GM18511 (cell line): ENCODE measurements around the gene NDUFB10.
"Not testable (repeated sequence)": the region's sequence is repeated elsewhere in the genome, so short reads cannot be mapped to it uniquely, and the experiment has no call there.

ENCODE experiments used
- ATAC-seq: cut with Tn5 transposase; IDR thresholded peaks from one replicate; pipeline ENCODE4 v1.9.1; 2021; ENCODE audit warnings: mild to moderate bottlenecking, moderate library complexity; ENCODE audit not compliant: unreplicated experiment

Gene NDUFB10

DNA sequence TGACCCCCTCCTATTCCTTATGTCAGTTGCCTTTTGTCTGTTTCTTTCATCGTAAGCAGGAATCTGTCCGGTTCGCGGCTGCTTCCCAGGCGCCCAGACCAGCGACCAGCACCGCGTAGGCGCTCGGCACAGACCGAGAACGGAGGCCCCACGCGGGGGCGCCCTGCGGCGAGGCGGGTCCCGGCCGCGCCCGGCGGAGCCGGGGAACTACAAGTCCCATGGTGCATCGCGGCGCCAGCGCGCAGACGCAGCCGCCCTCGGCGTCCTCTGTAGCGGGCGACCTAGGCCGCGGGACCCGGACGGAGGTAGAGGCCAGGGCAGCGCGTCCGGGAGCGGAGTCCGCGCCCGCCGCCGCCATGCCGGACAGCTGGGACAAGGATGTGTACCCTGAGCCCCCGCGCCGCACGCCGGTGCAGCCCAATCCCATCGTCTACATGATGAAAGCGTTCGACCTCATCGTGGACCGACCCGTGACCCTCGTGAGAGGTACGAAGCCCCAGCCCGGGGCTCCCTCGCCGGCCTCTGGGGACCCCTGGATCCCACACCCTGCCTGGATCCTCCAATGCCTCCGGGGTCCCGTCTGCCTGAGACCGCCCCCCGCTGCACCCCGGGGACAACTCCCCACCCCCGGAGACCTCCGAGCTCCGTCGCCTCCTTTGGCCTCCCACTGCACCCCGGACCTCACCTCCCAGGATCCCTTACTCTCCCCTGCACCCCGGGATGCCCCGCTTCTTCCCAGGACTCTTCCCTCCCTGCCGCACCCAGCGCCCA, at the start of gene NDUFB10:
Gene NDUFB10, plus strand, starts transcription at position 270 of the 771 bp plus-strand sequence. Its CDS starts 87 bp downstream, at position 357.
- peak; percentile 75 for ATAC-seq

DNA sequence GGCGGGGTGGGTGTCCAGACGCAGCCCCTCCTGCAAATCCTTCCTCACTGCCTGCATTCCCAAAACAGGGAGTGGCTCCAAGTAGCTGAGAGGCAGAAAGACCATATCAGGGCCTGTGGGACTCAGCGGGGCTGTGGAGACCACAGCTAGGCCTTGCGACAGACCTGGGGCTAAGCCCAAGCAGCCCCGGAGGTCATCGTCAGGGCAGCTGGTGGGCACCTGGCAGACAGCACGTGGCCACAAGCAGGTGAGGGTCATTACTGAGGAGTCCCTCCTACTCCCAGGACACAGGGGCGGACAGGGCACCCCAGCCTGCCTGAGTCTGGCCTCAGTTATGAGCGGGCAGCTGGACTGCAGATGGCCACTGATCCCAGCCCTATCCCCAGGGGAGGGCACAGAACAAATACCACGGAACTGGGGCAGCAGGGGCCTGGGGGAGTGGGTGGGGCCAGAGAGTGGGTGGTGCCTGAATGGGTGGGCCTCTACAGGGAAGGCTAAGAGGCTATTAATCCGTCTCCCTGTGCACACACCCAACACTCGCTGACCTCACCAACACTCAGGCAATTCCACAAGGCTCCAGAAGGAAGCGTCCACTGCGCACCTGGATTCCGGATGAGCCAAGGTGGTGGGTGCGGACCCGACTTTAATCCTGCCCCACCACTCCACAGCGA, 49.6 kb upstream of the NDUFB10 start:
- ATAC-seq: no peak

DNA sequence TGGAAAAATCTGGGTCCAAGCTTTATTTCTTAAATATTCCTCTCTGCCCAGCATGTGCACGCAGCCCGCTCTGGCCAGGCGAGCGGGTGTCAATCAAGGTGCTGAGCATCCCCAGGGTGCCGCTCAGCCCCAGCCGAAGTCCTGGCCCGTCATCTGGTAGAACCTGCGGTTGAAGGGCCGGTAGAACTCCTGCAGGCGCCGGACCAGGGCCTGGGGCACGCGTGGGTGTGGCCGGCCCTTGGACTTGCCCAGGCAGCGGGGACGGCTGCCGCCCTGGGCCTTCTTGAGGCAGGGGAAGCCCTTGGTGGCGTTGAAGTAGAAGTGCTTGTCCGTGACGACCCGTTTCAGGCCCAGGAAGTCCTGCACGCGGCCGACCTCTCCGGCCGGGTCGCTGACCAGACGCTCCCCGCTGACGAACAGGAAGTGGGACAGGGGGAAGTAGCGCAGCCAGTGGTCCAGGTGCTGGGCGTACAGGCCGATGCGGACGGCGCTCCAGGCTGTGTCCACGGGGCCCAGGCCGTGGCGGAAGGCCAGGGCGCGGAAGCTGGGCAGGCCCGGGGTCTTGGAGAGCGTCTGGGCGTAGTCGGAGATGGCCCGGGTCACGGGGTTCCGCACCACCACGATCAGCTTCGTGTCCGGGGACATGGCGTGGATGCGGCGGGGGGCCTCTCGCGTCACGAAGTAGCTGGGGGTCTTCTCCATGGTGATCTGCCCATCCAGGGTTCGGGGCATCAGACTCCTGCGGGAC, 47.7 kb upstream of the NDUFB10 start:
- no peak for ATAC-seq

GRCh38 chr16:1912215-1912543, 47.2 kb upstream of the NDUFB10 start:
- no peak for ATAC-seq

DNA sequence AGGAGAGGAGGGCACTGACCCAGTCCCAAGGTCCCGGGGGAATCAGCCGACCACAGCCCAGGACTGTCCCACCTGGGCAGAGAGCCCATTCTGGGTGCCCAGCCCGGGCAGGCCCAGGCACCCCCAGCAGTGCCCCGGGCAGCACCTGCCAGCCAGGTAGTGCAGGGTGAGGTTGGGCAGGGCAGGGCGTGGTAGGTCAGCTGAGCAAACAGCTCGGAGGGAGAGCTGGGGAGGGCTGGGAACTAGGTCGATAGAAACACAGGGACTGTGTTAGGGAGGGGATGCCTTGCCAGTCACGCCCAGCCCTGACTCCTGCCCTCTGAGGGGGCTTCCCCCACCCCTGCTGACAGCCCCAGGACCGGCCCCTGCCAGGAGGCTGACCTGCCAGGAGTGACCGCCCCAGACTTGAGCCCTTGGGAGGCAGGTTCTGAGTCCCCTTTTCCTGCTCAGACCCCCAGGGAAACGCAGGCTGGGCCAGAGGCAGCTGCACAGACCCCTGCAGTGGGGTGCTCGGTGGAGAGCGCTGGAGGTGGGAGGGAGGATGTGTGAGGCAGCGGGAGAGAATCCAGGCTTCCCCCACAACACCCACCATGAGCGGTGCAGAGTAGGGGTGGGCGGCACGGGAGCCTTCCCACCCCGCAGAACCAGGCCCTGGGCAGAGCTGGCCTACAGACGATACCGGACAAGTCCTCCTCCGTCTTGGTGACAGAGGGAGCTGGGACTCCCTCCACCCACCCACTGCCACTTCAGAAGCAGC, 45.8 kb upstream of the NDUFB10 start:
- no peak for ATAC-seq

DNA sequence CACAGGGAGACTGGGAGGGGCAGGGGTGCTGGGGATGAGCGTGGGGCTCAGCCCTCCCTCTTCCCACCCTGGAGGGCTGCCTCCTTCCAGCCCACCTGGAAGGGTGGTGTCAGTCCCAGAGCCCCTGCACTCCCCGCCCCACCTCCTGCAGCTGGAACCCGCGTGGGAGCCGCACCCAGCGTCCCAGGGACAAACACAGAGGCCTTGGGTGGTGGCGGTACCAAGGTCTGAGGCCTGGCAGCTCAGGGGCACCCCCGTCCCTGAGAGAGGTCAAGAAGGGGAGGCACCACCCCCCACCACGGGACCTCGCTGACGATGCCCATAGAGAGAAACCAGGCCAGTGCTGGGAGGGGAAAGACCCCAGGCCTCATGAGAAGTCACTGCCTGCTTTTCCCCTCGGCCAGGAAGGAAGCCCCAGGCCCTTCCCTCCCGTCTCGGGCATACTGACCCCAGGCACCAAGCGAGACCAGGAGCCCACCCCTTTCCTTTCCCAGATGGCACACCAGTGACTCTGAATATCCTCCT, 45.2 kb upstream of the NDUFB10 start:
- ATAC-seq: no peak

DNA sequence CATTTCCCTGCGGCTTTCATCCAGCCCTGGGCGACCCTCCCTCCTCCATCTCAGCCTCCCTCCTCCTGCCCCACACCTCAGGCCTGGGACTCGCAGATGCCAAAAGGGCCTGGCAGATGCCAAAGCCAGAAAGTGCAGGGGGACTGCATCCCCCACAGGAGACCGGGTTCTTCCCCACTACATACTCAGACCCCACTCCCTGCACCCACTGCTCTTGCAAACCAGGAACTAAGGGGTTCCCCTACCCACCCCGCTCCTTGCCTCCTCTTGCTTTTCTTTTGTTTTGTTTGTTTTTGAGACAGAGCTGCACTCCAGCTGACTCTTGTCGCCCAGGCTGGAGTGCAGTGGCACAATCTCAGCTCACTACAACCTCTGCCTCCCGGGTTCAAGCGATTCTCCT, 44.4 kb upstream of the NDUFB10 start:
- no peak for ATAC-seq

- ATAC-seq: no peak
These were observed 43.4 kb upstream of the NDUFB10 start for GRCh38 chr16:1915732-1916639.

DNA sequence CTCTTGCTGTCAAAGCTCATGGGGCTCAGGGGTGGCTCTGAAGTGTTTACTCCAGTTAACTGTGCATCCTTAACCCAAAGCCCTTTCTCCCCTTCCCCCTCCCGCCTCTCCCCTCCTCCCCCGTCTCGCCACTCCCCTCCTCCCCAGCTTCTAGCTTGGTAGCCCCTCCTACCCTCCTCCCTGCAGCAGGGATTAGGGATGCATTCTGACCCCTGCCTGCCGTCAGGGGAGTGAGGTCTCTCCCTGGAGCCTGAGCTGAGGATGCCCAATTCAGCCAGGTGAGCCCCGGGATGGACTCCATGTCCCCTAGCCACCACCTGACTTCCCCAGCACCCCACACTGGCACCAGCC, 42.7 kb upstream of the NDUFB10 start:
- ATAC-seq: no peak

DNA sequence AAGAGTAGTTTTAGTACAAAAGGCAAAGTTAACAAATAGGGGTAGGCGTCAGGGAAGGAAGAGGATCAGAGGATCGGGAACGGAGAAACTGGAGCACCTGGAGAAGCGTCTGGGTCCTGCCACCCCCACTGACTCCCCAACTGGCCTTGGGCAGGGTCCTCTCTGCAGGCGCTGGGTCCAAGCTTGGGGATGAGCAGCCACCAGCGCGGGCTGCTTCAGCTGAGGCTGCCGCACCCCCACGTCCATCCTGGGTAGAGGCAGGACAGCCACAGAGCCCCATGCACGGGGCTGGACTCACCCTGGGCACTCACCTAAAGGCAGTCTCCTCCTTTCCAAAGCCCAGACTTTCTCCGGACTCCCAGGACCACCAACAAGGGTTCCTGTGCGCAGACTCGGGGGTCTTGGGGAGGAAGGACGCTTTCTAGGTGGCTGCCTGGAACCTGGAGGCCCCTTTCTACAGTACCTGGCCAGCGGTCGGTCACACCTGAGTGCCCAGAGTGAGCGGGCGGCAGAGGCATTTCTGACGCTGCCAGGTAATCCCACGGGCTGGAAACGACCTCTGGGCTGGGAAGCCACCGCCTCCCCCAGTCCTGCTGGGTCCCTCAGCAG, 42.2 kb upstream of the NDUFB10 start:
- no peak for ATAC-seq

- ATAC-seq: no peak
These were observed 41.5 kb upstream of the NDUFB10 start for GRCh38 chr16:1917665-1918350.

DNA sequence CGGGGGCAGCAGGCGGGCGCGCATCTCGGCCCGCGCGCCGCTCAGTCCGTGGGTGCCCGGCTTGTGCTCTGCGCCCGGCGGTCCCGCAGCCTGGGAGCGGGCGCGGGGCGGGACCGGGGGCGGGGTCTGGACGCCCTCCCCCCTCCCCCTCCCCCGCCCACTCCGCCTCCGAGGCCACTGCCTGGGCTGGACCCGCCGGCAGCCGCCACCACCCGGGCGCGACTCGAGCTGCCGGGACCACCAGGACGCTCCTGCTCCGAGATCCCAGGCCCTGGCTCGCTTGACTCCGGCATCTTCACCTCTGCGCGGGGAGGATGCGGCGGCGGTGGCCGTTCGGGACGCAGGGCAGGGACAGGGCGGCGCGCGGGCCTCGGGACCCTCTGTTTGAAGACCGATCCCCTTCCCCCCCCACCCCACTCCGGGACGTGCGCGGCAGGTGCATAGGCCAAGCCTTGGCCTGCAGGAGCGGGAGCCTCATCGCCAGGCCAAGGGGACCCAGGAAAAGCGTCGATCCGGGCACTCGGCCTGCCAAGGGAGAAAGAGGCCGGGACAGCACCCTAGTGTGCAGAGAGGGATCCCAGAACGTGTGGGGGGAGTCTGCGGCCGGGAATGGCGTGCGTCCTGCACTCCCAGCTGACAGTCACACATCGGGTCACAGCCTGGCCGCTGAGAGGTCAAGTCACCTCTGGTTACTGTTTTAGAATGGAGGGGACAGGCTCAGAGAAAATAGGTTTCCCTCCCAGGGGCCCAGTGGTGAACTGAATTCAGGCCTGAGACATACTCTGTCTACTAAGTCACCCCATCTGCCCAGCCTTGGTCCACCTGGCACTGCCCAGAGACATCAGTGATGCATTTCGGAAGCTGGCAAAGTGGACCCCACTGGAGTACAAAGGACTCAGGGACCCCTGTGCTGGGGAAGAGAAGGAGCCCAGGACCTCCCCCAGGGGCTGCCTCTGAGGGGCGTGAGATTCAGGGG, 40.7 kb upstream of the NDUFB10 start, which contains the start of gene HS3ST6:
Gene HS3ST6, minus strand, starts transcription at position 65 of the 976 bp plus-strand sequence. CDS start 92 bp downstream, outside the sequence.
- no peak for ATAC-seq

GRCh38 chr16:1919327-1919998, 39.9 kb upstream of the NDUFB10 start:
- ATAC-seq: no peak

GRCh38 chr16:1920122-1920521, 39.2 kb upstream of the NDUFB10 start:
- ATAC-seq: not testable (repeated sequence)

DNA sequence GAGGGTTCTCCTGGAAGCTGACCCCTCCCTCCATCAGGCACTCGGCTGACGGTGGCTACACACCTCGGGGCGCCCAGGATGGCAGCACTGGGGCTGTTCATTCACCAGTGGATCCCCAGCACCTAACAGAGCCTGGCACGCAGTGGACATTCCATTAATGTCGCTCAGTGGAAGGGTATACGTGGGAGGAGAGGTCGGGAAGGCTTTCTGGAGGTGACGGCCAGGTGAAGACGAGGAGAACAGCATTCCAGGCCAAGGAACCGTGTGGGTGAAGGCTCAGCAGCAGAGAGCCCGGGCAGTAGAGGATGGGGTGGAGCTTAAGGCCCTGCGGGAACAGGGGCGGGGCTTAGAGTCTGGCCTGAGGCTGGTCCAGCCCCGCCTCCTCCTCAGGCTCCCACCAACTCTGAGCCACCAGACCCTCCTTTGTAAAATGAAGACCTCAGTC, 38.6 kb upstream of the NDUFB10 start:
- ATAC-seq: no peak

GRCh38 chr16:1922357-1922756, 37.0 kb upstream of the NDUFB10 start:
- no peak for ATAC-seq
